Measurements from ENCODE around the gene LRRC7. TPM values are rescaled to one million over a fixed set of nuclear protein-coding genes. Genes with fewer than 3 reads are reported as not detected.

The LRRC7 gene
- total RNA-seq, 4 donors from 2014 or later: 0.40 to 1.7 (median 0.63) TPM

DNA sequence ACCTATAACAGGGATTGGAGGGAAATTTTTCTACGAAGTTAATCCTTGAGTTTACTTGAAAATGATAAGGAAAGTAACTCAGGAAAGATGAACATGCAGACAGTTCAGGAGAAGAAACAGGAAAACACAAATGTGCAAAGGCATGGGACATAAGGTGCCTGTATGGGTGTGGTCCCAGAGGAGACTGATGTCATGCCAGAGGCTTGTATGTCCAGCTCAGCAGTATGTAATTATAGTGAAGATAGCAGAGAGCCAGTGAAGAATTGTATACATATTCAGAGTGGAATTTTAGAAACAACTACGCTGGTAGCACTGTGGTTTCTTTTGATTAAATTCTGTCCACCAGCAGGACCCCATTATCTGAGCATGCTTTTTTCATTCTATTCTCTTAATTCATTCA, 179.5 kb downstream of the LRRC7 start:
- H3K4me3 ChIP-seq: no peak overlapping the region

DNA sequence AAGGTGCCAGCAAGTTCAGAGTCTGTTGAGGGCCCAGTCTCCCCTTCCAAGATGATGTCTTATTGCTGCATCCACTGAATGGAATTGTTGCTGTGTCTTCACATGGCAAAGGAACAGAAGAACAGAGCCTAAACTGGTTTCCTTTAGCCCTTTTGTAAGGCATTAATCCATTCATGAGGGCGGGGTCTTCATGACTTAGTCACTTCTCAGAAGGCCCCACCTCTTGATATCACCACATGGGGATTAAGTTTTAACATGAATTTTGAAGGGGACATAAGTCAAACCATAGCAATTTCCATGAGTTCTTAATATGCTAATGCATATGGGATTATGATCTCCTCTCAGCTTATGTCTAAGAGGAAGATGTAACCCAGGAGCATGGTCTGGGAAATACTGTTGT, 182.9 kb downstream of the LRRC7 start:
- no peak for DNase-seq
- Histone ChIP-seq H3K27me3 (no peaks in the 10 kb centered on the region), H3K4me1 (no peaks in the 10 kb centered on the region), H3K36me3 (no peaks in the 10 kb centered on the region), H3K27ac (no peak overlapping the region), H3K4me3 (no peak overlapping the region), H3K9me3 (no peaks in the 10 kb centered on the region)
- TF ChIP-seq POLR2A (IDR thresholded peaks at IDR 0.05): no peak
- TF ChIP-seq, protein P1, sequence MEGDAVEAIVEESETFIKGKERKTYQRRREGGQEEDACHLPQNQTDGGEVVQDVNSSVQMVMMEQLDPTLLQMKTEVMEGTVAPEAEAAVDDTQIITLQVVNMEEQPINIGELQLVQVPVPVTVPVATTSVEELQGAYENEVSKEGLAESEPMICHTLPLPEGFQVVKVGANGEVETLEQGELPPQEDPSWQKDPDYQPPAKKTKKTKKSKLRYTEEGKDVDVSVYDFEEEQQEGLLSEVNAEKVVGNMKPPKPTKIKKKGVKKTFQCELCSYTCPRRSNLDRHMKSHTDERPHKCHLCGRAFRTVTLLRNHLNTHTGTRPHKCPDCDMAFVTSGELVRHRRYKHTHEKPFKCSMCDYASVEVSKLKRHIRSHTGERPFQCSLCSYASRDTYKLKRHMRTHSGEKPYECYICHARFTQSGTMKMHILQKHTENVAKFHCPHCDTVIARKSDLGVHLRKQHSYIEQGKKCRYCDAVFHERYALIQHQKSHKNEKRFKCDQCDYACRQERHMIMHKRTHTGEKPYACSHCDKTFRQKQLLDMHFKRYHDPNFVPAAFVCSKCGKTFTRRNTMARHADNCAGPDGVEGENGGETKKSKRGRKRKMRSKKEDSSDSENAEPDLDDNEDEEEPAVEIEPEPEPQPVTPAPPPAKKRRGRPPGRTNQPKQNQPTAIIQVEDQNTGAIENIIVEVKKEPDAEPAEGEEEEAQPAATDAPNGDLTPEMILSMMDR (IDR thresholded peaks at IDR 0.05): no peak

More for the DNA sequence above, 179.5 kb downstream of the LRRC7 start:
- H3K9me3 ChIP-seq: no peaks in the 10 kb centered on the region
- TF ChIP-seq, protein P1 (IDR thresholded peaks at IDR 0.05): no peak
- TF ChIP-seq POLR2A (IDR thresholded peaks at IDR 0.05): no peak
- DNase-seq: no peak
- H3K36me3 ChIP-seq: no peaks in the 10 kb centered on the region
- H3K27ac ChIP-seq: no peak overlapping the region
- no peaks in the 10 kb centered on the region for H3K27me3 ChIP-seq
- no peaks in the 10 kb centered on the region for H3K4me1 ChIP-seq

DNA sequence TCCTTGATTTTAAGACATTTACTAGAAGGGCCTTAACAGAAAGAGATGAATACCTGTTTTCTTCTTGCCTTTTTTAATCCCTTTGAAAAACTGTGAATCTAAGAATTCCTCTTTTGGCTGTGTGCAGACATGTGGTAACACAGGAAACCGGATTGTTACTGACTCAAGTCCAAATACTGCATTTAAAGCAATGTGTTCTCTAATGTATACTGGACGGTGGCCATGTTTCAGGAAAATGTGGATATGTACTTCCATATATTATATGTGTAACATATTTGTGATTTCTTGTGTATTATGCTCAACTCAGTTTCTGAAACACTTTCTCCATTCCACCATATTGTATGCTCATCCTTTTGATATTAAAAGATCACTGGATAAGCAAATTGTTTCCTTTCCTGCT, 185.1 kb downstream of the LRRC7 start:
- TF ChIP-seq, protein P1 (IDR thresholded peaks at IDR 0.05): no peak
- TF ChIP-seq POLR2A (IDR thresholded peaks at IDR 0.05): no peak
- no peaks in the 10 kb centered on the region for H3K4me1 ChIP-seq
- no peaks in the 10 kb centered on the region for H3K36me3 ChIP-seq
- H3K27ac ChIP-seq: no peak overlapping the region
- no peak overlapping the region for H3K4me3 ChIP-seq
- H3K9me3 ChIP-seq: no peaks in the 10 kb centered on the region
- H3K27me3 ChIP-seq: no peaks in the 10 kb centered on the region
- DNase-seq: no peak

DNA sequence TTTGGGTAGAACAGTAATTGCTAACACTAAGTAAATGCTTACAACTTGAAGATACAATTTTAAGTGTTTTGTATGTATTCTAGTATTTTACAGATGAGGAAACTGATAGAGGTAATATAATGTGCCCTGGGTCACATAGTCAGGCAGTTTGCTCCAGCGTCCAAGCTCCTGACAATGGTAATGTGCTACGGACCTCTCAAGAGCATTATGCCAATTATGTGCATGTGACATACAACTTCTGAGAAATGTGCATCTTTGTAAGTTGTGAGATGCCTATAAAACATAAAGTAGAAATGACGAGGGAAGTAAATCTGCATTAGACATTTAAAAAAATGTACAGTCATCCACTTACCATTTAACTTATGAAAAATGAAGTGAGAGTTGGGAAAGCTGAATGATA, 186.8 kb downstream of the LRRC7 start:
- Histone ChIP-seq H3K27me3 (no peaks in the 10 kb centered on the region), H3K4me3 (no peak overlapping the region), H3K9me3 (no peaks in the 10 kb centered on the region), H3K36me3 (no peaks in the 10 kb centered on the region), H3K4me1 (no peaks in the 10 kb centered on the region), H3K27ac (no peak overlapping the region)
- no peak for TF ChIP-seq POLR2A (IDR thresholded peaks at IDR 0.05)
- TF ChIP-seq, protein P1 (IDR thresholded peaks at IDR 0.05): no peak
- DNase-seq: no peak

DNA sequence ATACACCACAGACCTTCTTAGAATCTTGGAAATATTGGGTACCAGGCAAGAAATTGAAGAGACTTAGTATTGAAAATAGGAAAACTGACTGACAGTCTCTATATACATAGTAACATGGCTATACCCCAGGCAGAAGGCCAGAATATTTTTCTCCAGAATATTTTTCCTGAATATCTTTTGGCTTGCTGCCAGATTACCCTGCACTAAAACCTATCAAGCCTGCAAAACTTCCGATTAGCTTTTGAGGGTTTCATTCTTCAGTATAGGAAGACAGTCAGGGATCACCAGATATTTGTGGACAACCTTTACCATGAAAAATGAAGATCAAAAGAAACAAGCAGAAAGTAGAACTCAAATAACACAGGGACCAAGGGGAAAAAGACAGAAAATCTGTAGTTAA, 187.9 kb downstream of the LRRC7 start:
- Histone ChIP-seq H3K9me3 (no peaks in the 10 kb centered on the region), H3K36me3 (no peaks in the 10 kb centered on the region), H3K27ac (no peak overlapping the region), H3K4me3 (no peak overlapping the region), H3K27me3 (no peaks in the 10 kb centered on the region), H3K4me1 (no peaks in the 10 kb centered on the region)
- no peak for TF ChIP-seq POLR2A (IDR thresholded peaks at IDR 0.05)
- TF ChIP-seq, protein P1 (IDR thresholded peaks at IDR 0.05): no peak
- no peak for DNase-seq

DNA sequence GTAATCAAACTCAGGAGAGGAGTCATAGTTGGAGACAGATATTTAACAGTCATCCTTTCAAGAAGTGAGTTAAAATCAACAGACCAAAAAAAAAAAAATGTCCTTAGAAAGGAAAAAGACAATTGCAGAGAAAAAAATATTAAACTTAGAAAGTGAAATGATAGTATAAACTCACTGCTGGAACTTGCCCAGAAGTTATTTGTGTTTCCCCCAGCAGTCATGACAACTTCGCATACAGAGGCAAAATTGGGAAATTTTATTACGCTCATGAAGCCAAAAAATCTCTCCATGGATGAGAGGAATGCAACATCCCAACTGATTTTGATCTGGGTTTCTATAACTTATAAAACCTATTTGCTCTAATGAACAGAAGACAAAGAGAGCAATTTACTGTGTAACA, 198.2 kb downstream of the LRRC7 start:
- no peaks in the 10 kb centered on the region for H3K4me1 ChIP-seq
- H3K27me3 ChIP-seq: no peaks in the 10 kb centered on the region
- H3K9me3 ChIP-seq: no peaks in the 10 kb centered on the region
- H3K36me3 ChIP-seq: no peaks in the 10 kb centered on the region
- DNase-seq: no peak
- H3K4me3 ChIP-seq: no peak overlapping the region
- TF ChIP-seq, protein P1 (IDR thresholded peaks at IDR 0.05): no peak
- no peak for TF ChIP-seq POLR2A (IDR thresholded peaks at IDR 0.05)
- H3K27ac ChIP-seq: no peak overlapping the region
